C4-2B (cell line): Measurements from ENCODE around the gene CCDC14.

ENCODE experiments used
- H3K27ac ChIP-seq: fragments of 450-650 bp; 2 replicates; pipeline ENCODE4 v1.5.1; 2017
- CTCF ChIP-seq: fragments of 450-650 bp; conservative IDR thresholded peaks from 2 replicates; pipeline ENCODE4 v1.5.1; 2017; ENCODE audit warnings: mild to moderate bottlenecking
- ZFX ChIP-seq: fragments of 450-650 bp; IDR thresholded peaks from 2 replicates; pipeline ENCODE4 v1.6.1; 2017

Gene CCDC14

DNA sequence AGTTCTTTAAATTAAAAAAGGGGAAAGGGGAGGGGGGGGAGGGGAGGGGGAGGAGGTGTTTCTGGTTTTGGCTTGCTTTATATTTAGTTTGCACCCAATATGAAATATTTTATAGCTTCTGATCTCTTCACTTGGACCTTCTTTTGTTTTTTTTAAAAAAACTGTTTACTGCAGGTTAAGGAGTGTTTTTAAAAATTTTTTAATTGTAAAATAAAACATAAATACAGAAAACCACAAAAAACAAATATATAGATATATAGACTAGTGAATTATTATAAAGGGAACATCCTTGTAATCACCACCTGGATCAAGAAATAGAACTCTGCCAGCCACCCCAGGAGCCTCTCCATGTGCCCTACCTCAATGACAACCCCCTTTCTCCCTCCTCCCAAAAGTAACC is 76.0 kb downstream of the CCDC14 start:
- no peak overlapping the region for H3K27ac ChIP-seq
- TF ChIP-seq CTCF, result no peak
- no peak for TF ChIP-seq ZFX

GRCh38 chr3:123884203-123884831 is 76.7 kb downstream of the CCDC14 start, which contains the start of gene MYLK:
Gene MYLK, minus strand, starts transcription at chr3:123884332. Its CDS starts 90,491 bp downstream, at chr3:123793841.
- peak within 1 kb of the TSS; percentile 51 for H3K27ac ChIP-seq
- no peak for TF ChIP-seq ZFX
- peak; percentile 33 for TF ChIP-seq CTCF

- H3K27ac ChIP-seq, result peak overlapping the region; percentile 51
- TF ChIP-seq CTCF (no peak), ZFX (no peak)
These were observed 77.3 kb downstream of the CCDC14 start for GRCh38 chr3:123883701-123884202.

DNA sequence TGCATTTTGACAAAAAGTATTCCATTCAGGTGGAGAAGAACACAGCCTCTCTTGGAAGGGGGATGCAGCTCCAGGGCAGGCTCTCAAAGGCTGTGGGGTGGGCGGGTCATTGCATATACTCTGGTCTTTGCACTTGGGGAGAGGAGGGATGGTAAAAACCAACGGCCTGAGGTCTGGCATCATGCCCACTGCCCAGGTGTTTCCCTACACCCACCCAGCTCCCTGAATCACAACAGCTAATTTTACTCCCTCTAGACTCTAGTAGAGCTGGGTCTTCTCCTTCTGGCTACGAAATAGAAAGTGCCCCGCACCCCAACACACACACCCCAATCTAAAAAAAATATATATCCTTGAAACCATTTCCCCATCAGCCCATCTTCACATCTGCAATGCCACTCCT is 77.9 kb downstream of the CCDC14 start:
- TF ChIP-seq ZFX (no peak), CTCF (no peak)
- H3K27ac ChIP-seq, result no peak overlapping the region

- no peak for TF ChIP-seq CTCF
- no peak for TF ChIP-seq ZFX
- H3K27ac ChIP-seq, result no peak overlapping the region
These were observed 79.3 kb downstream of the CCDC14 start for GRCh38 chr3:123881771-123882170.

DNA sequence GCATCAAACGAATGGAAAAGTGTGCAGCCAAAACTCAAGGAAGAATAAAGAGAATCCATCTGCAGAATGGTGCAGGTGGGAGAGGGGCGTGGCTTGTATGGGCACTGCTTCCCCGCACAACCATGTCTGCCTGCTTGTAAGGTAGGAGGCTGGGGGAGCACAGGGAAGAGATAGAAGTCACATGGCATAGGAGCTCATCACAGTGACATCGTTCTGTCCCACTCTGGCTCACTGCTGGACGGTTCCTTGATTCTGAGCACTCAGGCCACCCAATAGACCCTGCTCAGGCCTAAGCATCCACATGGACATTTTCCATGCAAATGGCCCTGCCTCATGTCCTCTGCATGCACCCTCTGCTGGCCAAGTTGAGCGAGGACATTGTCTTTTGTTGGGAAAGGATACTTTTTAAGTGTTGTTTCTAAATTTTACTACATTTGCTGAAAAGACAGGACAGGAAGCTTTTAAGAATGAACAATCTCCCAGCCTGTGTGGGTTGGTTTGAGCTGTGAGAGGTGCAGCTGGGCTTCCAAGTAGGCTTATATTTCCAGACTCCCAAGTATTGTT is 79.9 kb downstream of the CCDC14 start:
- TF ChIP-seq CTCF, result peak; percentile 70
- no peak for TF ChIP-seq ZFX

DNA sequence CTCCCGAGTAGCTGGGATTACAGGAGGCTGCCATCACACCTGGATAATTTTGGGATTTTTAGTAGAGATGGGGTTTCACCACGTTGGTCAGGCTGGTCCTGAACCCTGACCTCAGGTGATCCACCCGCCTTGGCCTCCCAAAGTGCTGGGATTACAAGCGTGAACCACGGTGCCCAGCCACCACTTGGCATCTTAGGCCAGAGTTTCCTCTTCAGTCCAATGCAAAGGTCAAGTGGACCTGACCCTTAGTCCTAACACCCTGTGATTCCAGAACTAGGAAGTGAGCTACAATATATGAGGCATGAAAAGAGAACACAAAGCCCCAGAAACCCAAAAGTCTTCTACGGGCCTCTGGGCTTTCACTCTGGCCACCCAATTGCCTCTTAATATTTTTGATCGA is 82.2 kb downstream of the CCDC14 start:
- no peak for TF ChIP-seq CTCF
- no peak for TF ChIP-seq ZFX
- H3K27ac ChIP-seq, result no peak overlapping the region

More for the DNA sequence above, 79.9 kb downstream of the CCDC14 start:
- H3K27ac ChIP-seq, result no peak overlapping the region
